CD4-positive, alpha-beta T cell treated with Interleukin-17A for 4 hours (primary cell): ENCODE measurements around the gene SLC7A5.

Experiments
- DNase-seq: peaks from one replicate; pipeline ENCODE4 v3.0.0-alpha.2; 2020; ENCODE audit warnings: mixed read lengths

The SLC7A5 gene

DNA sequence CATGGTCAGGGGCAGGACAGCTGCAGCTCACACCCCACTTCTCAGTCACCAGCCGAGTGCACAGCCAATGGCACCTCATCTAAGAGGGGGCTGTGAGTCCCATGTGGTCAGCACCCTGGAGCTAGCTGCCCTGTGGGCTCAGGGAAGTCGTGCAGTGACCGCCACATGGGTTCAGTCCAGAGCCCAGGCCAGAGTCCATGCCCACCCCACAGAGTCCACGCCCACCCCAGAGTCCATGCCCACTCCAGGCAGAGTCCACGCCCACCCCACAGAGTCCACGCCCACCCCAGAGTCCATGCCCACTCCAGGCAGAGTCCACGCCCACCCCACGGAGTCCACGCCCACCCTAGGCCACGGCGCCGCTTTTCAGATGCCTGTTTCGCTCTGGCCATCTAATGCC, 24.1 kb downstream of the SLC7A5 start:
- DNase-seq, result no peak

DNA sequence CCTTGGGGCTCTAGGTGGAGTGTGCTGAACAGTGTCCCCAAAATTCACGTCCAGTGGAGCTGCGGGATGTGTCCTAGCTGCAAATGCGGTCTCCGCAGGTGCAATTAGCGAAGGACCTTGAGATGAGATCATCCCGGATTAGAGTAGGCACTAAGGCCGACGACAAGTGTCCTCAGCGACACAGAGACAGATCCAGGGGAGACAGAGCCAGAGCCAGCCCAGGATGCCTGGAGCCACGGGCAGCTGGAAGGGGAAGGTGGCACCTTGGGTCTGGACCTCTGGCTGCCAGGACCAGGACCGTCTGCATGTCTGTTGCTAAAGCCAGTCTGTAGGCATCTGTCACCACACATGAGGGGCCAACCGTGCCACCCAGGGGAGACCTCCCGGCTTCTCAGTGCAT, 24.5 kb downstream of the SLC7A5 start:
- no peak for DNase-seq

DNA sequence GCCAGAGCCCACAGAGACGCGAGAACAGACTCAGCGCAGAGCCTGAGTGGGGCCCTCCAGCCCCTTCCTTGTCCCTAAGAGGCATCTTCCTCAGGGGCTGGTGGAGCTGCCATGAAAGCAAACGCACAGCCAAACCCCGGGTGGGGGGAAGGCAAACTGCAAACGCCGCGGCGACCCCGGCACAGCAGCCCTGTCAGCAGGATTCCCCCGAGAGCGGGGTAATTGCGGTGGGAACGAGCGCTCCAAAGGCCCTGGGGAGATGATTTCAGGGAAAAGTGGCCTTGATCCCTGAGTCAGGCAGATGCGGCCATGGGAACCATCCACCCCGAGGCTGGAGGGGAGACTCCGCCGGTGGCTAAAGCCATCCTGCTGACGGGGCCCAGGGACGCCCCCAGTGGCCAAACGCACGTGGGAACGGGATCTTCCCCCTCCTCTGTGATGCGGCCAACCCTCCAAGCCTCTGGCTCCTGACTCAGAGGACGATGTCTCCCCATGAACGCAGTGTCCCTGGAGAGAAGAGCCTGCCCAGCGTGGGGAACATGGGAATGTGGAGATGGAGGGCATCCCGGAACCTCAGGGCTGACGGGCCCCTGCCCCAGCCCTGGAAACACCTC, 25.1 kb downstream of the SLC7A5 start:
- no peak for DNase-seq

DNA sequence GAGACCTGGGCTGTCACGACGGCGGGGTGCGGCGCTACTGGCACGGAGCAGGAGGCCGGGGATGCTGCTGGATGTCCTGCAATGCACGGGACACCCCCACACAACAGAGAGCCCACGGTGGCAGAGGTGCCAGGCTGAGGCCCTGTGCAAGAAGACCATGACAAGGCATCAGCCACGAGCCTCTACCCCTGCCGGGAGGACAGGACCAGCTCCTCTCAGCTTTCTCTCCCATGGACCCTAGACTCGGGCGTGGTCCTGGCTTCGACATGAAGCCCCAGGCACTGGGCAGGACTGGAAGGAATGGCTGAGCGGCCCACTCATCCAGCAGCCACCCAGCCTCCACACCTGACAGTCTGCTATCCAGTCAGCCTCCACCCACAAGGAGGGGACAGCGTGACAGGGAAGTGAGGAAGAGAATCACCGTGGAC, 25.6 kb downstream of the SLC7A5 start:
- DNase-seq, result no peak

DNA sequence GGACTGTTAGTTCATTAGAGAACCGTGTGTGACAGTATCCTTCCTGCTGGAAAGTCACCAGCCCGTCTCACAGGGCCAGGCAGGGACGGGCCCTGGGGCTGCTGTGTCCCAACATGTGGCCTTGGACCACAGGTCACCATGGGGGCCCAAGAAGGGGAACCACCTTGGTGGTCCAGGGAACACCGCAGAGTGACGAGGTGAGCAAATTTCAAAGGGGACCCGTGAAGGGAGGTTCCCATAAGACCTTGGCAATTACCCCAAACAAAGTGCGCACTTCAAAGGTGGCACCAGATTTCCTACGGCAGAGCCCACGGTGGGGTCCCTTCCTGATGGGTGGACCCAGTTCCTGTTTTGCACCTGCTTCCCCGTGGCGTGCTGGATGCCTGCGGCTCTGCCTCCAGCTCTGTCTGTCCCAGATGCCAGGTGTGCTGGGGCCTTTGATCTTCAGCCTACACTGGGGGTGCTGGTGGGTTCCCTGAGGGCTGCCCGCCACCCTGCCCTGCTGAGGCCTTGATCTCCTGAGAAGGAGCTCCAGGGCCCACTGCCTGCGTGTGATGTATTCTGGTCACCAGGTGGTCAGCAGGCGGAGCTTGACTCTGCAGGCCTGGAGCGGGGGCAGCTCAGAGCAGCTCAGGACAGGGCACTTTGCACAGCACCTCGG, 27.0 kb downstream of the SLC7A5 start:
- no peak for DNase-seq

DNA sequence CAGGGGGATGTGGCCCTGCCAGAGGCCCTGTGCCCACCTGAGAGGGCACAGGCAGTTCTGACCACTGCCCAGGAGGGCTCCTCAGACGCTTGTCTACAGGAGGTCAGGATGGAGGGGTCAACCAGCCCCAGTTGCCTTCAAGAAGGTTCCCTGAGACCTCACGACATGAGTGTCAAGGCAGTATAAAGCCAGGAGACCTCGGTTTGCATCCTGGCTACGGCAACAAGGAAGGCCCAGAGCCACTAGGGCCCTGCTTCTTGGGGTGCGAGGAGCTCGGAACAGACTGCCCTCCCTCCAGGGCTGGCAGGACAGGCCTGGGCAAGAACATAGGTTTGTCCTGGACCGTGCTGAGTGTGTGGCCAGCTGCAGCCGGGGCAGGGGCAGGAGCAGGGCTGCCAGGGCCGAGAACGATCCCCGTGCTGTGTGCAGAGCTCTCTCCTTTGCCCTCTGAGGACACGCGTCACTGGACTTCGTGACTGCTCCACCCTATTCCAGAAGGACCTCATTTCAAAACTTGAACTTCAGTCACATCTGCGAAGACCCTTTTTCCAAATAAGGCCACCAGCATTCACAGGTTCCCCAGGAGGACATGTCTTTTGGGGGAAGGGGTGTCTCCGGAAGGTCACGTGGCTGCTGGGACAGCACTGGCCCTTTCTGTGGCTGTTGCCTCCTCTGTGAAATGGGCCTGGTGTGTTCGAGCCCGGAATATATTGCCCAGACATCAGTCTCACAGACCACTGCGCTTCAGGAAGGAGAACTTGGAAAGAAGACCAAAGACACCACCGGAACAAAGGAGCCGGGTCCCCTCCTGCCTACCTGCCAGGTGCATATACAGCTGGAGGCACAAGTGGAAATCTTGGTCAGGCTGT, 27.7 kb downstream of the SLC7A5 start:
- DNase-seq, result no peak

DNA sequence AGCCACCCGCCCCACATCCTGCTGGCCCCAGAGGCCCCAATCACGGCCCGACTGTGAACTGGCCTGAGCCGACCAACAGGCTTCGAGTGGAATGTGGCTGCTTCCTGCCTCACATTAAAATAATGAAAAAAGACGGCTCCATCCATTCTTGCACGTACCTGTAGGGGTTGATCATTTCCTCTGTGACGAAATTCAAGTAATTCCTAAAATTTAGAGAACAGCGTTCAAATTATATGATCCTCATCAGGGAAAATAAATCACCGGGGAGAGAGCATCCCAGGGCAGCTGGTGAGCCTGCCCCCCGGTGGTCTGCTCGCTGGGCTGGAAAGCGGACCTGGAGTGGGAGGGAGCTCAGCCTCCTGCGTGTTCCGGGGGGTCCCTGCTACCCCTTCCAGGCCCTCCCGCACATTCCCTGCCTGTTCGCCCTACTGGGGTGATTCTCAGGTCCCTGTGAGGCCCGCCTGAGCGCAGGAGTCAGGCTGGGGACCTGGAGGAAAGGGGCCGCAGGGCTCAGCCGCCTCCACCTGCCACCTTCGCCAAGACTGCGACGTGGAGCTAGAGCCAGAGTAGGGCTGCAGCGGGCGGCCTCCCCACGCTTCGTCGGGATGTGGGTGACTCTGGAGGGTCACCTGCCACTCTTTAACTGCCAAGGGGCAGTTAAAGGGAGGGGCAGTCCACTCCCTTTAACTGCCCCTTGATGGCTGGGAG, 28.9 kb downstream of the SLC7A5 start:
- DNase-seq, result no peak

DNA sequence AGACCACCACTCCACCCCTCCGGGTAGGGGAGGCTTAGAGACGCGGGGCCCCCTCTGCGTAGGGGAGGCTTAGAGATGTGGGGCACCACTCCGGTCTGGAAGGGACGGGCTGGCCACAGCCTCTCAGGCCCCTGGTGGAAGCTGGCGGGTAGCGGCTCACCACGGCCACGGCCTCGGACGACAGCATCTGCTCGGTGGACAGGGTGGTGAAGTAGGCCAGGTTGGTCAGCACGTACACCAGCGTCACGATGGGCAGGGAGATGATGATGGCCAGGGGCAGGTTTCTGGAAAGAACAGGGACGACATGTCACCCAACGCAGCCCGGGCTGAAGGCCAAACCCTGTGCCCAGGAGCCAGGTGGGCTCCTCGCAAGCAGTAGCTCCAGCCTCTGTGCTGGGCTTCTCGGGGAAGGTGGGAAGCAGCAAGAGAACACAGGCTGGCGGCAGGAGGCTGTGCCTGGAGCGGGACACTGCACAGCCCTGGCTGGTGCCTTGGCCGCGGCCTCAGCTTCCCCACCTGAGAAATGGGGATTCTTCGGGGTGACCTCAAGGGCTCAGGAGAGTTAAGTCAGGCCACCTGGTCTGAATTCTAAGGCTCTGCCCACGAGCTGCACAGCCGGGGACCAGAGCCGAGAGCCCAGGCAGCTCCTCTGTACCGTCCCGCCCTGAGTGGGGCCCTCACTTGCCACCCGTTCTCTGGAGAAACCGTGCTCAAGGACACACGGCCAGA, 29.6 kb downstream of the SLC7A5 start:
- no peak for DNase-seq

DNA sequence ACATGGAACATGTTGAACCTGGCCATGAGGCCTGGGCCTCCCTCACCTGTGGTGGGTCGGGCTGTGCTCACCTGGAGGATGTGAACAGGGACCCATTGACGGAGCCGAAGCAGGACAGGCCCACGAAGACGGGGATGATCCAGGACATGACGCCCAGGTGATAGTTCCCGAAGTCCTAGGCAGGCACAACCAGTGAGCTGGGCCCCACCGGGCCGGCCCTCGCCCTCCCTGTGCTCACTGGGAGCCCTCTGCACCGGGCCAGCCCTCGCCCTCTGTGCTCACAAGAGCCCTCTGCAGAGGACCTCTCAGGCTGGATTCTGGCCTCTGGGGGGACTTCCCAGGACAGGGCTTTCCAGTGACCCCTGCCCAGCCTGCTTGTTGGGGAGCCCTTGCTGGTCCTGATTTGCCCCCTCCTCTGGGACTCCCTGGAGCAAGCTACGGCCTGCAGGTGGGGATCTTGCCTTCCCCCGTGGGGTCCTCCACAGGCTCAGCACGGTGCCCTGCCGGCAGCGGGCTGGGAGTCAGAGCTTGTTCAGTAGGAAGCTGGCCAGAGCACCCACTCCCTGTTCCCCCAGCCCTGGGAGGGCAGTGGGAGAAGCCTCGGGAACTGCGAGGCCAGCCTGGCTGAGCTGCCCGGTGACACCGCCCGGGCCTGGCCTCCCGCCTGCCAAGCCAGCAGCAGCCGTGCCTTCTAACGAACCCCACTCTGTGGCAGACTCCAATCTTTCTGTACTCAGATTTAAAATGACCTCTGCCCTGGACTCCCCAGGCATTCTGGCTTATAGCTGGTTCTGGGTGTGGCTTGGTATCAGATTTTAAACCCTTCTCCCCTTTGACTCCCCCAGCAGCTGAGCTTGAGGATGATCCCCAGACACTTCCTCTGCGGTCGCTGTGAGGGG, 30.4 kb downstream of the SLC7A5 start:
- DNase-seq, result no peak

DNA sequence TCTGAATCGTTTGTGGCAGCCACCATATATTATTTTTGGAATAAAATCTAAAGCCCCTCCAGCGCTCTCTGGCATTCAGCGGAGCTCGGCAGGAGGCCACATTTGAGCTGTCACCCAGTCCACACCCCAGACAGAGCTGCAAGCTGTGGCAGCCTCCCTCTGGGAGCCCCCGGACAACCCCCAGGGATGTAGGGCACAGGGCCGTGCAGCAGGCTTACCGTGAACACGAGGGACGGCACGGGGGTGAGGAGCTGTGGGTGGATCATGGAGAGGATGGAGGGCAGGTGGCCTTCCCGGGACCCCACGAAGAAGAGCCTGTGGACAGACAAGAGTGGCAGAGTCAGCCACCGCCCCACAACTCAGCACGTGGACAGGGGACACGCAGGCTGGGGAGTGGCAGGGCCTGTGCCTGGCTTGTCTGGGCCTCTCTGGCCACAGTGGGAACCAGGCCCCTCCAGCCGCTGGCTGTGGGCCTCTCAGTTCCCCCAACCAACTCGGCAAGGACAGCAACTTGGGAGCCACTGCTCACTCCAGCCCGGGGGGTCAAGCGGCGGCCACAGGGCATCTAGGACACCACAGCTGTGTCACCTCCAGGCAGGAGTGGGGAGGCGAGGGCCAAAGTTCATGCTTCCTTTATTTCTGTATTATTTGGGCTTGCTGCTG, 31.5 kb downstream of the SLC7A5 start:
- DNase-seq, result no peak

DNA sequence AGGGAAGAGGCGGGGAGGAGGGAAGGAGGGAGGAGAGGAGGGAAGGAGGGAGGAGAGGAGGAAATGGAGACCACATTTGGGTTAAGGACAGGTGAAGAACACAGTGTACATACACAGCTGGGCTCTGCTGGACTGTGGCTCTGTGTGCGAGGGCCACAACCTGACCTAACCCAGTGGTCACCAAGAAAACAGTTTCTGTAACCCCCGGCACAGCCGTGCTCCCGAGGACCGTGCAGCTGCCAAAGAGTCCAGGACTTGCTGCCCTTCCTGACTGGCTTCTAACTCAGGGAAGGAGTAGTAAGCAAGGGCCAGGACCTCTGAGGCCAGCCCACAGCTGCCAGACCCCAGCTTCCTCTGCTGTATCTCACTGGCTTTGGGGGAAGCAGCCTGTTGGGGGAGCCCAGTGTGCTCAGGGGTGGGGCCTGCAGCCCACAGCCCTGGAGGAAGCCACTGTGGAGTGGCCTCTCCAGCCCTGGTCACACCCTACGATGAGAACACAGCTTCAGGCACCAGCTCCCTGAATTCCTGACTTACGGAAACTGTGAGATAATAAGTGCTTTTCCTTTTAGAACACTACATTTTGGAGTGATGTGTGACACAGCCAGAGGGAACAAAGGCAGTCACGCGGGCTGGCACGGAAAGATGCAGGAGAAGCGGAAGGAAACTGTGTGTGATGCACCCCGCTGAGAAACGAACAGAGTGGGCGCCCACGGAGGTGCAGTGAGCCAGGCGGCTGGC, 32.3 kb downstream of the SLC7A5 start:
- no peak for DNase-seq

DNA sequence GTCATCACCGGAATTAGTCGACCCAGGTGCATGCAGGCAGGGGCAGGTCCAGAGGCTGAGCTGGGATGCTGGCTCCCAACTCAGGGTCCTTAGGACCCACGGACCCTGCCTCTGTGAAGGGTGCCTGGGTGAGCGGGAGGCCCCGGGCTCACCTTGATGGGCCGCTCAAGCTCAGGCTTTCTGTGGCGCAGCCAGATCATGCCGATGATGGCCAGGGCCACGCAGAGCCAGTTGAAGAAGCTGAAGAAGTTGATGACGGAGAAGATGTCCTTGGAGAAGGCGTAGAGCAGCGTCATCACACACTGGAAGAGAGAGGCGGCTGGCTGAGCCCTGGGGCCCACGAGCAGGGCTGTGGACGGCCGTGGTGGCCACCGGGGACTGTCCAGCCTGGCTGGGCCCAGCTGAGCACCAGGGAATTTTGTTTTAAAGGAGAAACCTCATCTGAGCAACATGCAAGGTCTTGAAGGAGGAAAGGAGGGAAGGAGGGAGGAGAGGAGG, 32.9 kb downstream of the SLC7A5 start:
- no peak for DNase-seq

DNA sequence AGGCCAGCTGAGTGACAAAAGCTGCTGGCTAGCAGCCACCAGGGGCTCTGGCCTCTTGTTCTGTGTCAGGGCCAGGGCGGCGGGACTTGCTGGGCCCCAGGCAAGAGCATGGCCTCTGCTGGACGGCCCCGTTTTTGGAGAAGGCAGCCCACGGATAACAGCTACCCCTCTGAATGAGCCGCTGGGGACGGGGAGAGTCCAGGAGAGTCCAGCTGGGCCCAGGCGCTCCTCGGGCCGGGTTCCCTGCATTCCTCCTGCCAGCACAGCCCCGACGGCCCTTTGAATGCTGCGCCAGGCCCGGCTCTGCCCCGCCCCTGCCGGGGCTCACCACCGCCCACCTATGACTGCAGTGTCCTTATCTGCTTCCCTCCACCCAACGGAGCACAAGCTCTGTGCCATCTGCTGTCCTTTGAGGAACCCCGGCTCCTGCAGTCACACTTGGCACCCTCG, 33.4 kb downstream of the SLC7A5 start:
- no peak for DNase-seq

DNA sequence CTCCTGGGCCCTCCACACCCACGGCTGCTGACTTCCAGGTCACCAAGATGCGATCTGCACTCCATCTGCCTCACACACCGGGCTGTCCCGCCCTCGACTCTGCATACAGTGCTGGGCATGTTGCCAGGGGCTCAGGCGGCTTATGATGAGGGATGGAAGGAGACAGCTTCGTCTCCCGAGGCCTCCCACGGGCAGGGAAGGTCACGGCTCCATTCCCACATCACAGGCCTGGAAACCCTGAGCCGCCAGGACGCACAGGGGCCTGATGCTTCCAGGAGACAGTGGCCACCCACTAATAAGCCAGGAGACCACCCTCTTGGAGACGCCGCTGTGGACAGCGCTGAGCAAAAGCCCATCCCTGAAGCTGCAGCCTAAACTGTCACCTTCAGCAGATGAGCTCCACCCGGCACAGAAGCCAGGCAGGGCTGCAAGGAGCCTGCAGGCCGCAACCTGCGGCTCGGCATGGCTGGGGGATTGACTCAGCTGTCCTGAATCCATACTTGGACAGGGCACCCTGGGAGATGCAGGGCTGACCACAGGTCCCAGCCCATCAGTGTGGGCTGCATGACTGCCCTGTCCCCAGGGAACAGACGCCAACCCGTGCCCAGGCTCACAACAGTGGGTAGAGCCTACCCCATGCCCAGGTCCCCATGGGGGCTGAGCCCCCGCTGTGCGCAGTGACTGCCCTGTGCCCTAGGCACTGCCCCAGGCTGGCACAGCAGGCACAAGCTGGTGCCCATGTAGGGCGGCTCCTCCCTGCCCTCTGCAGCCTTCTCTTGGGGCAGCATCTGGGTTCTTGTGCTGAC, 34.4 kb downstream of the SLC7A5 start:
- DNase-seq, result no peak

DNA sequence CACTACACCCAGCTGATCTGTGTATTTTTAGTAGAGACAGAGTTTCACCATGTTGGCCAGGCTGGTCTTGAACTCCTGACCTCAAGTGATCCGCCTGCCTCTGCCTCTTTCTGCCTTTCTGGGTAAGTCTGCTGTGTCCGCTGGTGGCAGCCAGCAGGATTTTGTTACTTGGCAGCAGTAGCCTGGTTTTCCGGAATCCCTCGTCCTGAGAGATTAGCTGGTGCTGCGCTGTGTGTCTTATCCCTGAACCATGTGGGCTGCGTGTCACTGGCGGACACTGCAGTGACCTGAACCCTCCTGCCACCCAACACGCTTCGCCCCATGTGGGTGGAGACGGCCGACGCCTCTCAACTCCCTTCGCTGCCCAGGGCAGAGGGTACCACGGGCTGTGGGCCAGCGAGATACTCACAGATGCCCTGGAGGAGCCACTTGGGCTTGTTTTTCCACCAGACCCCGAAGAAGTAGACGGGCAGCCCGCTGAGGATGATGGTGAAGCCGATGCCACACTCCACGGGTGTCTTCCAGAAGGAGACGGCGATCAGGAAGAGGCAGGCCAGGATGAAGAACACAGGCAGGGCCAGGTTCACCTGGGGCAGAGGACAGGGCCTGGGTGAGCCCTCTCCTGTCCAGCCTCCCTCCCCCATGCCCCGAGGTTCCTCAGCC, 35.2 kb downstream of the SLC7A5 start:
- no peak for DNase-seq

DNA sequence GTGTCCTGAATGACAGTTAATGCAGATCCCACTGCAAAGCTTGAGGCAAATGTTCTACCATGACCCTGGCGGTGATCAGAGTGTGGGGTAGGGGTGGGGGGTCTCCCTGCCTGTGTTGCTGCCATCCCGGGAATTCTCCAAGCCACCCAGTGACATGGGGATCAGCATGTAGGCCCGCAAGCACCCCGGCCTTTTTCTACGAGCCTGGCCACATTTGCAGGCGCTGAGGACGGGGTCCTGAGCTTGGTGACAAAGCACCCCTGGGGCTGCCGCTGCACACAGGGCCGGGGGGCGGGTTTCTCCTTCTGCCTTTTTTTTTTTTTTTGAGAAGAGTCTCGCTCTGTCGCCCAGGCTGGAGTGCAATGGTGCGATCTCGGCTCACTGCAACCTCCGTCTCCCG, 35.8 kb downstream of the SLC7A5 start:
- no peak for DNase-seq

DNA sequence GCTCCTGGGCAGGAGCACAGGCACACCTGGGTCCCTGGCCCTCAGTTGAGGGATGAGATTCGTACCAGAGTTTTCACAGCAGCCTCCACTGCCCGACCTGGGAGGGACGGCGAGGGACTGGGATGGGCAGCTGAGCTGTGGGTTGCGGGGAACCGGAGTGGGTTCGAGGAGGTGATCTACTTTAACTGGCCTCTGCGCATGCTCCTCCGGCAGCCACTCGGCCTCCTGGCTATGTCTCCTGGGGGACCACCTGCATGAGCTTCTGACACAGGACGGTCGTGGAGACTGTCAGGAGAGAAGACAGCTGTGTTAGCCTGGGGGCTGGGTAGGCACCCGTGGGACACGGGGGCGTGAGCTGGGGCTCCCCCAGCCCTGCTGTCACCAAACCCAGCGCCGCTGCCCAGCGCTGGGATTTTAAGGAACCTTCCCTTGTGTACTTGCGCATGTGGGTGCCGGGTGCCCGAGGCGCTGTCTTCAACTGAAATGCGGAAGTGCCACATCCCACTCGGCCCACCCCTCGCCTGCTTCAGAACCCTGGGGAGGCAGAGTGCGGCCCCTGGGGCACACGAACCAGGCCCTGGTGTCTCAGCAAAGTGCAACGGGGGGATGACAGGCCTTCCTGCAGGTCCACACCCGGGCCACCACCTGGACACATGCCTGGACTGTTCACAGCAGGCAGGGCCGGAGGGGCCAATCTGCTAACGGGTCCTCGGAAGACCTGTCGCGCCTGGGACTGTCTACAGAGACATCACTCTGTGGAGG, 36.4 kb downstream of the SLC7A5 start:
- no peak for DNase-seq

DNA sequence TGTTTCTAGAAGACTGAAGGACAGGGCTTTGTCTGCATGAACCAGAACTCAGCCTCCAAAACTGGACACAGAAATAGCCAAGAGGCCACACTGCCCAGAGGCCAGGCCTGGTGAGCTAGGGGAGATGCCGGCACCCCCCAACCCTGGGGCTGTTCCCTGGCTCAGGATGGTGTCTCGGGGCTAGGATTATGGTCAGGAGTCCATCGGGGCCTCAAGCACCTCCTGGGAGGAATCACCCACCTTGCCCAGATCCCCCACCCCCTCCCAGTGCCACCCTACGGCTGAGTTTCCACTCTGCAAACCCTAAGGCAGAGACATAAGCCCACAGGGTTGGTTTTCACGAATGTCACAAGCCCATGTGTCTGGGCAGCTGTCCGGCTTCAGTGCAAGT, 37.2 kb downstream of the SLC7A5 start:
- DNase-seq, result no peak
